SU-DHL-6 (cell line): ENCODE data around the gene KITLG.

Experiments used
- EZH2phosphoT487 ChIP-seq: fragments of 200-600 bp; sonication (generic), shearing (Covaris generic); conservative IDR thresholded peaks from 2 replicates; pipeline ENCODE4 v1.6.1; 2018; ENCODE audit warnings: mild to moderate bottlenecking, antibody characterized with exemption, low read length, moderate library complexity, mixed read lengths
- TF ChIP-seq, protein P1 (sequence below): fragments of 200-600 bp; sonication (generic); IDR thresholded peaks from one replicate; pipeline ENCODE4 v1.5.1; 2017; ENCODE audit warnings: antibody characterized with exemption, mild to moderate bottlenecking, low read length, moderate library complexity; ENCODE audit not compliant: insufficient read depth, poor library complexity, severe bottlenecking

DNA sequence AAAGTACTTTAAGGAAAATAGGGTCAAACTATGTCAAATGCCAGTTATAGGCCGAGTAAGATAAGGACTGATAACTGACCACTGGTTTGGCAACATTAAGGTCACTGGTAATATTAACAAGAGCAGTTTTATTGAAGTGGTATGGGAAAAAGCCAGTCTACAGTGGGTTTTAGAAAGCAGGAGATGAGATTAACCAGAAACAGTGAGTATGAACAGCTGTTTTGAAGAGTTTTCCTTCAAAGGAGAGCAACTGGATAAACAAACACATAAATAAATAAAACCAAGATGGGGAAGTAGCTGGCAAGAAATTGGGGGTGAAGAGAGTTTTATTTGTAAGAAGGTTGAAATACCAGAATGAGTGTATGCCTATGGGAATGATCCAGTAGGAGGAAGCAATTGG is 30.3 kb downstream of the KITLG start:
- TF ChIP-seq, protein P1, sequence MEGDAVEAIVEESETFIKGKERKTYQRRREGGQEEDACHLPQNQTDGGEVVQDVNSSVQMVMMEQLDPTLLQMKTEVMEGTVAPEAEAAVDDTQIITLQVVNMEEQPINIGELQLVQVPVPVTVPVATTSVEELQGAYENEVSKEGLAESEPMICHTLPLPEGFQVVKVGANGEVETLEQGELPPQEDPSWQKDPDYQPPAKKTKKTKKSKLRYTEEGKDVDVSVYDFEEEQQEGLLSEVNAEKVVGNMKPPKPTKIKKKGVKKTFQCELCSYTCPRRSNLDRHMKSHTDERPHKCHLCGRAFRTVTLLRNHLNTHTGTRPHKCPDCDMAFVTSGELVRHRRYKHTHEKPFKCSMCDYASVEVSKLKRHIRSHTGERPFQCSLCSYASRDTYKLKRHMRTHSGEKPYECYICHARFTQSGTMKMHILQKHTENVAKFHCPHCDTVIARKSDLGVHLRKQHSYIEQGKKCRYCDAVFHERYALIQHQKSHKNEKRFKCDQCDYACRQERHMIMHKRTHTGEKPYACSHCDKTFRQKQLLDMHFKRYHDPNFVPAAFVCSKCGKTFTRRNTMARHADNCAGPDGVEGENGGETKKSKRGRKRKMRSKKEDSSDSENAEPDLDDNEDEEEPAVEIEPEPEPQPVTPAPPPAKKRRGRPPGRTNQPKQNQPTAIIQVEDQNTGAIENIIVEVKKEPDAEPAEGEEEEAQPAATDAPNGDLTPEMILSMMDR, result no peak
- no peak for TF ChIP-seq EZH2phosphoT487
